Muscle layer of duodenum (tissue), 2 donors: ENCODE results near the gene C4B.
"Not testable (repeated sequence)": the region's sequence is repeated elsewhere in the genome, so short reads cannot be mapped to it uniquely, and the experiment has no call there.

Source experiments
- H3K27ac ChIP-seq: one replicate; pipeline ENCODE4 v1.7.0; 2013; ENCODE audit warnings: mild to moderate bottlenecking, low read length
- H3K27me3 ChIP-seq: one replicate; pipeline ENCODE4 v1.7.0; 2013; ENCODE audit warnings: low read depth, mild to moderate bottlenecking, control low read depth, low read length
- H3K36me3 ChIP-seq, 2 donors: one replicate each; pipeline ENCODE4 v1.7.0; 2013; ENCODE audit warnings: low read length in 2 of 2, control low read depth in 1 of 2, mild to moderate bottlenecking in 1 of 2; ENCODE audit not compliant: insufficient read depth in 2 of 2, control insufficient read depth in 1 of 2
- H3K4me1 ChIP-seq, 2 donors: one replicate each; pipeline ENCODE4 v1.7.0; 2013; ENCODE audit warnings: low read length in 2 of 2, mild to moderate bottlenecking in 2 of 2, control low read depth in 1 of 2, moderate library complexity in 1 of 2; ENCODE audit not compliant: insufficient read depth in 2 of 2, control insufficient read depth in 1 of 2
- H3K4me3 ChIP-seq, 2 donors: one replicate each; pipeline ENCODE4 v1.7.0; 2013; ENCODE audit warnings: low read length in 2 of 2, low read depth in 1 of 2, mild to moderate bottlenecking in 1 of 2
- H3K9me3 ChIP-seq, 2 donors: one replicate each; pipeline ENCODE4 v1.7.0; 2013; ENCODE audit warnings: low read length in 2 of 2, control low read depth in 1 of 2, mild to moderate bottlenecking in 1 of 2; ENCODE audit not compliant: control insufficient read depth in 1 of 2
- donor health status: healthy.

Gene C4B

DNA sequence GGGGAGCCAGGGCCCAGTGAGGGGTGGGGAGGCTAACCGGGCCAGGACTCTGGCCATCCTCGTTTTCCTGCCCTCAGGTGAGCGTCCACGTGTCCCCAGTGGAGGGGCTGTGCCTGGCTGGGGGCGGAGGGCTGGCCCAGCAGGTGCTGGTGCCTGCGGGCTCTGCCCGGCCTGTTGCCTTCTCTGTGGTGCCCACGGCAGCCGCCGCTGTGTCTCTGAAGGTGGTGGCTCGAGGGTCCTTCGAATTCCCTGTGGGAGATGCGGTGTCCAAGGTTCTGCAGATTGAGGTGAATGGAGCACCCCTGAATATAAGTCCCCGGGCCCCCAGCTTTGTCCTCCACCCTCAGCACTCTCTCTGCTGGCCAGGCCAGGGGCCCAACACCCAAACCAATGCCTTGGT is 20.2 kb upstream of the C4B start:
- not testable (repeated sequence) for H3K4me3 ChIP-seq, H3K4me1 ChIP-seq, H3K27ac ChIP-seq, H3K36me3 ChIP-seq, H3K9me3 ChIP-seq, H3K27me3 ChIP-seq

DNA sequence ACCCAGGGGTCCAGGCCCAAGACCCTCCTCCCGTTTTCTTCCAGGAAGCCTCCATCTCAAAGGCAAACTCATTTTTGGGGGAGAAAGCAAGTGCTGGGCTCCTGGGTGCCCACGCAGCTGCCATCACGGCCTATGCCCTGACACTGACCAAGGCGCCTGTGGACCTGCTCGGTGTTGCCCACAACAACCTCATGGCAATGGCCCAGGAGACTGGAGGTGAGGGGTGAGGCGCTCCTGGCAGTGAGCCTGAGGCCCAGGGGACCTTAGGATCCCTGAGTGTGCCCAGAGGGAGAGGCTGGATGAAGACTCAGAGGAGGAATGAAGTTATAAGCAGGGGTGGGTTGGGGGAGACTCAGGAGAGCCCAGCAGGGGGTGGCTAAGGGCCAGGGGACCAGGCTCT is 18.2 kb upstream of the C4B start:
- H3K27ac ChIP-seq, H3K4me1 ChIP-seq, H3K4me3 ChIP-seq, H3K9me3 ChIP-seq, H3K27me3 ChIP-seq, H3K36me3 ChIP-seq: not testable (repeated sequence)

DNA sequence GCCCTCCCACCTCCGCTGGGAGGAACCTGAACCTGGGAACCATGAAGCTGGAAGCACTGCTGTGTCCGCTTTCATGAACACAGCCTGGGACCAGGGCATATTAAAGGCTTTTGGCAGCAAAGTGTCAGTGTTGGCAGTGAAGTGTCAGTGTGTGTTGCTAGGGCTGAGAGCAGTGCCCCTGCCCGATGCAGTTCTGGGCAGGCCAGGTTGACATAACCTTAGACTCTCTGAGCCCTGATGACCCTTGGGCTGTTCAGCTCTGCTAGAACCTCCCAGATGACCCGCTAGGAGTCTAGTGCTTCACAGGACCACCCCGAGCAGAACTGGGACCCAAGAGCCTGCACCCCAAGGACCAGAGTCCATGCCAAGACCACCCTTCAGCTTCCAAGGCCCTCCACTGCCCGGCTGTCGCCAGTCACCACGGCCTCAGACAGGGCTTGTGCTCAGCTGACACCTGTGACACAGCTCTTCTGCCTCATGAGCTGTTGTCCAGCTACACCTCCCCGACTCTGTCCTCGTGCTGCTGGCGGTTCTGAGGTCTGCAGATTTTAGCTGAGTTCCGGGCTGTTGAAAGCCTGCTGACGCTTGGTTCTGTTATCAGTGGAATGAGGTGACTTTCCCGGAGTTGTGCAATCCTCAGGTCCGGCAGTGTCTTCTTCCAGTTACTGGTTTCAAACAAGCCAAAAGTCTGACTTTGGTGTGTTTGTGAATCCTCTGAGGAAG is 11.9 kb upstream of the C4B start:
- not testable (repeated sequence) for H3K27me3 ChIP-seq

DNA sequence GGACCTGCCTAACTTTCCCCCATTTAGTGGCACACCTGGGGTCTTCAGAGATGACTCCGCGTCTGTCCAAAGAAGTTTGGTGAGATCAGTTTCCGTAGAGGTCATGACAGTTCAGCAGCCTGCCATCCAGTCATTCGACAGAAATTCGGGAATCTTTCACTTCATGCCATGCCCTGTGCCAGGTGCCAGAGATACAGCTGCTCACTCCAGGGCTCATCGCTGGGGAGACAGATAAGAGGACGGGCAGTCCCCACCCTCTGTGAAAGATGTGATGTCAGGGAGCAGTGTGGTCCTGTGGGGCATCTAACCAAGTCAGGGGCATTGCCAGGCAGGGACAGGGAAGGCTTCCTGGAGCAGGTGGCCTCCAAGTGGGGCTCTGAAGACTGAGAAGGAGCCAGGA is 11.3 kb upstream of the C4B start:
- not testable (repeated sequence) for H3K4me3 ChIP-seq, H3K9me3 ChIP-seq, H3K36me3 ChIP-seq, H3K27ac ChIP-seq, H3K4me1 ChIP-seq, H3K27me3 ChIP-seq

More for the DNA sequence above, 11.9 kb upstream of the C4B start:
- H3K36me3 ChIP-seq, H3K4me3 ChIP-seq, H3K4me1 ChIP-seq, H3K9me3 ChIP-seq, H3K27ac ChIP-seq: not testable (repeated sequence)

DNA sequence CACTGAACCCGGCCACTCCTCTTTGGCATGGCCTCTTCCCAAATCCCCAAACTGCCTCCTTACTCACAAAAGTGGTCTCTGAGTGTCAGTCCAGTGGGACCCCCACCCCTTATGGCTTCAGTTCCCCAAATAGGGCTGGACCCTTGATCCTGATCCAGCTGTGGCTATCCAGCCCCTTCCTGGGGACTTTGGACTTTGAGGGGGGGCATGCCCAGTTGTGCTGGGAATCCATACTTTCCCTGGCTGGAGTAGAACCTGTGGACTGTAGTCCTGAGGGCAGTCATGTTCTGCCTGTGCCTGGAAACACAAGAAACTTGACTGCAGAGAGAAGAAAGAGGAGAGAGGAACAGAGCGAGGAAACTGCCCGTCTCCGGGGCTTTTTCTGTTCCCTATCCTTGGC is 10.2 kb upstream of the C4B start:
- not testable (repeated sequence) for H3K27ac ChIP-seq

DNA sequence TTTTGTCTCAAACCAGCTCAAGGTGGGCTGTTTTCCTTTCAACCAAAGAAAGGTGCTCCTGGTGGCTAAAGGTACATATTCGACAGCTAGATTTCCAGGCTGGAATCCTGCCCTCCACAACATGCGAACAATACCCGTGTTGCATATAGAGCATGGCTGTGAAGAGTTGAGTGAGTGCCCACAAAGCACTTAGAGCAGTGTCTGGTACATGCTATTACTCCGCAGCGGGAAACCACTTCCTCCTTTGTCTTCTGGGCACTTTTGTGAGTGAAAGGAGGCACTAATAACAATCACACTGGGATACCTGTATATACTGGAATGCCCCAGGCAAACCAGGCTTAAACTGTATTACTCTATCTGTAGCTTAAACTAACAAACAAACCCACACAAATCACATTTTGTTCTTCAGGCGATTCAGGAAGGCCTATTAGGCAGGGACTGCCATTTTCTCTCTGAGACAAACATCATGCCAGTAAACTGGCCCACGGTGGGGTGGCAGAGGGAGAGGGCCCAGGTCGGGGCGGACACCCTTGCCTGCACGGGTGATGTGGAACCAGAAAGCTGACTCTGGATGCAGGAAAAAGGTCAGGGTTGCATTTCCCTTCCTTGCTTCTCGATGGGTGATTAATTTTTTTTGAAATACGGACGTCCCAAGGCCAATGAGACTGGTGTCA is 9.6 kb upstream of the C4B start:
- H3K9me3 ChIP-seq, H3K27ac ChIP-seq, H3K36me3 ChIP-seq: not testable (repeated sequence)

More for the DNA sequence above, 10.2 kb upstream of the C4B start:
- not testable (repeated sequence) for H3K9me3 ChIP-seq, H3K36me3 ChIP-seq, H3K4me3 ChIP-seq, H3K4me1 ChIP-seq, H3K27me3 ChIP-seq

DNA sequence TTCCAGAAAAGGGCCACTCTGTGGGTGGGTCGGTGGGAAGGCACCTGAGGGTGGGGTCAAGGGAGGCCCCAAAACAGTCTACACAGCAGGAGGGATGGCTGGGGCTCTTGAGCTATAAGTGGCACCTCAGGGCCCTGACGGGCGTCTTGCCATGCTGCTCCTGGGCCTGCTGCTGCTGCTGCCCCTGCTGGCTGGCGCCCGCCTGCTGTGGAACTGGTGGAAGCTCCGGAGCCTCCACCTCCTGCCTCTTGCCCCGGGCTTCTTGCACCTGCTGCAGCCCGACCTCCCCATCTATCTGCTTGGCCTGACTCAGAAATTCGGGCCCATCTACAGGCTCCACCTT is 9.1 kb upstream of the C4B start:
- H3K27ac ChIP-seq, H3K4me3 ChIP-seq, H3K4me1 ChIP-seq, H3K9me3 ChIP-seq, H3K36me3 ChIP-seq, H3K27me3 ChIP-seq: not testable (repeated sequence)

More for the DNA sequence above, 9.6 kb upstream of the C4B start:
- not testable (repeated sequence) for H3K27me3 ChIP-seq, H3K4me1 ChIP-seq, H3K4me3 ChIP-seq

DNA sequence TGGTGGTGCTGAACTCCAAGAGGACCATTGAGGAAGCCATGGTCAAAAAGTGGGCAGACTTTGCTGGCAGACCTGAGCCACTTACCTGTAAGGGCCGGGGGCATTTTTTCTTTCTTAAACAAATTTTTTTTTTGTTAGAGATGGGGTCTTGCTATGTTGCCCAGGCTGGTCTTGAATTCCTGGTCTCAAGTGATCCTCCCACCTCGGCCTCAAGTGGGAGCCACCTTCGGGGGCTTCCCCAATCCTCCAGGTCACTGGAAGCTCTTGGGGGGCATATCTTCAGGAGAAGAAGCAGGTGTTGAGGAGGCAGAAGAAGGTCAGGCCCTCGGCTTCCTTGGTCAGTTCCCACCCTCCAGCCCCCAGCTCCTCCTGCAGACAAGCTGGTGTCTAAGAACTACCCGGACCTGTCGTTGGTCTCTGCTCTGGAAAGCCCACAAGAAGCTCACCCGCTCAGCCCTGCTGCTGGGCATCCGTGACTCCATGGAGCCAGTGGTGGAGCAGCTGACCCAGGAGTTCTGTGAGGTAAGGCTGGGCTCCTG is 8.5 kb upstream of the C4B start:
- H3K27ac ChIP-seq, H3K36me3 ChIP-seq, H3K9me3 ChIP-seq, H3K4me3 ChIP-seq, H3K4me1 ChIP-seq, H3K27me3 ChIP-seq: not testable (repeated sequence)

DNA sequence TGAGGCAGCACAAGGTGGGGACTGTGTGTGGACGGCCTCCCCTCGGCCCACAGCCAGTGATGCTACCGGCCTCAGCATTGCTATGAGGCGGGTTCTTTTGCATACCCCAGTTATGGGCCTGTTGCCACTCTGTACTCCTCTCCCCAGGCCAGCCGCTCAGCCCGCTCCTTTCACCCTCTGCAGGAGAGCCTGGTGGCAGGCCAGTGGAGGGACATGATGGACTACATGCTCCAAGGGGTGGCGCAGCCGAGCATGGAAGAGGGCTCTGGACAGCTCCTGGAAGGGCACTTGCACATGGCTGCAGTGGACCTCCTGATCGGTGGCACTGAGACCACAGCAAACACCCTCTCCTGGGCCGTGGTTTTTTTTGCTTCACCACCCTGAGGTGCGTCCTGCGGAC is 7.5 kb upstream of the C4B start:
- not testable (repeated sequence) for H3K27ac ChIP-seq

DNA sequence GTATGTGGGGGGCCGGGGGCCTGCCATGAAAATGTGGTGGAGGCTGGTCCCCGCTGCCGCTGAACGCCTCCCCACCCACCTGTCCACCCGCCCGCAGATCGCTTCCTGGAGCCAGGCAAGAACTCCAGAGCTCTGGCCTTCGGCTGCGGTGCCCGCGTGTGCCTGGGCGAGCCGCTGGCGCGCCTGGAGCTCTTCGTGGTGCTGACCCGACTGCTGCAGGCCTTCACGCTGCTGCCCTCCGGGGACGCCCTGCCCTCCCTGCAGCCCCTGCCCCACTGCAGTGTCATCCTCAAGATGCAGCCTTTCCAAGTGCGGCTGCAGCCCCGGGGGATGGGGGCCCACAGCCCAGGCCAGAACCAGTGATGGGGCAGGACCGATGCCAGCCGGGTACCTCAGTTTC is 6.6 kb upstream of the C4B start:
- not testable (repeated sequence) for H3K4me1 ChIP-seq, H3K27ac ChIP-seq, H3K4me3 ChIP-seq

More for the DNA sequence above, 7.5 kb upstream of the C4B start:
- not testable (repeated sequence) for H3K4me1 ChIP-seq, H3K9me3 ChIP-seq, H3K27me3 ChIP-seq, H3K4me3 ChIP-seq, H3K36me3 ChIP-seq

DNA sequence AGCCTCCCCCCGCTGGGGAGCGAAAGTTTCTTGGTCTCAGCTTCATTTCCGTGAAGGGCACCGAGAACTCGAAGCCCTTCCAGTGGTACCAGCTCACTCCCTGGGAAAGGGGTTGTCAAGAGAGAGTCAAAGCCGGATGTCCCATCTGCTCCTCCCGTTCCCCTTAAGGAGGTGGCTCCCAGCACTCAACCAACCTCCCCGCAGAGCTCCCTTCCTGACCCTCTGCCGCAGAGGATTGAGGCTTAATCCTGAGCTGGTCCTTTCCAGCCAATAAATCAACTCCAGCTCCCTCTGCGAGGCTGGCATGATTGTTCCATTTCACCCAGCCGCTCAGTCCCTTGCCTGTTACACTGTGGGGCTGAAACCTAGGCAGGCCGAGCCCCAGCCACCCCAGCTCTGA is 6.0 kb upstream of the C4B start:
- not testable (repeated sequence) for H3K4me1 ChIP-seq, H3K27ac ChIP-seq, H3K9me3 ChIP-seq, H3K36me3 ChIP-seq, H3K27me3 ChIP-seq, H3K4me3 ChIP-seq

More for the DNA sequence above, 6.6 kb upstream of the C4B start:
- H3K27me3 ChIP-seq, H3K36me3 ChIP-seq, H3K9me3 ChIP-seq: not testable (repeated sequence)

DNA sequence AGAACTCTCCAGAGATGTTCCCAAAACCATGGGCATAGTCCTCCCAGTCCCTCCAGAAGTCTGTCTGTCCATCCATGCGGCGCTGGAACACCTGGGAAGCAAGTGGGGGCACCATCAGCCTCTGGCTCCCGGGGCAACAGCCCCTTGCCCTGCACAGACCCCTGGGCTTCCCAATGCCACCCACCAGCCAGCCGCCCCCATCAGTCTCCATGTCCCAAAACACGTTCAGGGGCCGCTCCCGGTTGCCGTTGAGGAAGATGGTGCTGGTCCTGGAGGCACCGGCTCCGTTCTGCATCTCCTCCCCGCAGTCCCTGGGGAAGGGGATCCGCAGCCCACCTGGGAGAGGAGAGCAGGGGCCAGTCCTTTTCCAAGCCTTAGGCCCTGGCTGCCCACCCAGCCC is 5.1 kb upstream of the C4B start:
- not testable (repeated sequence) for H3K27me3 ChIP-seq, H3K9me3 ChIP-seq, H3K27ac ChIP-seq, H3K36me3 ChIP-seq, H3K4me3 ChIP-seq, H3K4me1 ChIP-seq
